Epithelial cell of esophagus (primary cell): Measurements from ENCODE around the gene ENAM.

Source experiments
- DNase-seq: peaks from one replicate; pipeline ENCODE4 v3.0.0; 2010; ENCODE audit warnings: low read depth
- H3K4me3 ChIP-seq: 2 replicates; pipeline ENCODE4 v1.5.1; 2011; ENCODE audit warnings: mild to moderate bottlenecking, low read length, control low read depth
- CTCF ChIP-seq: IDR thresholded peaks from 2 replicates; pipeline ENCODE4 v1.5.1; 2011; ENCODE audit warnings: low read depth, mild to moderate bottlenecking, low read length, control low read depth, inconsistent platforms; ENCODE audit not compliant: insufficient read depth; ENCODE audit errors: missing control alignments

Gene ENAM

DNA sequence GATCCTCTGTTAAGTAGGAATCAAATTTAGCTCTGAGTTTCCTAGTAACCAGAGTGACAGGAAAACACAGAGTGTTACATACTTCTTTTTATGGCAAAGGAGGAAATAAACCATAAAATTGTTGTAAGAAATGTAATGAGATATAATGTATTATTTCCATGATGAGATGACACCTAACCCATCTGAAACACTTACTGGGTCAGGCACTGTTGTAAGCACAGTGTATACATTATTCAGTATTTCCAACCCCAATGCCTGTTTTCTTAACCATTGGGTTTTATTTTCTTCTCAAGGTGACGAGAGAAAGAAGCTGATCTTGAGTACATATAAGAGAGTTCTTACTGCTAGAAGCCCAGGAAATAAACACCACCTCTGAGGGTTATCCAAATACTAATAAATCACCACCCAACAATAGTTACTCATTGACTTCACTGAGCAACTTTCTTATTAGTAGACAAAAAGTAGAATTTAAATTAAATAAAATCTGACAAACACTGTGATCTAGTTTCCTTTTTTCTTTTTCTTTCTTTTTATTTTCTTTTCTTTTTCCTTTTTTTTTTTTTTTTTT lies 4.2 kb upstream of the ENAM start:
- TF ChIP-seq CTCF, result no peak
- no peak for DNase-seq
- H3K4me3 ChIP-seq, result no peak overlapping the region

GRCh38 chr4:70627620-70628019 lies 924 bp upstream of the ENAM start:
- no peak overlapping the region for H3K4me3 ChIP-seq
- DNase-seq, result peak; percentile 17
- TF ChIP-seq CTCF, result no peak

DNA sequence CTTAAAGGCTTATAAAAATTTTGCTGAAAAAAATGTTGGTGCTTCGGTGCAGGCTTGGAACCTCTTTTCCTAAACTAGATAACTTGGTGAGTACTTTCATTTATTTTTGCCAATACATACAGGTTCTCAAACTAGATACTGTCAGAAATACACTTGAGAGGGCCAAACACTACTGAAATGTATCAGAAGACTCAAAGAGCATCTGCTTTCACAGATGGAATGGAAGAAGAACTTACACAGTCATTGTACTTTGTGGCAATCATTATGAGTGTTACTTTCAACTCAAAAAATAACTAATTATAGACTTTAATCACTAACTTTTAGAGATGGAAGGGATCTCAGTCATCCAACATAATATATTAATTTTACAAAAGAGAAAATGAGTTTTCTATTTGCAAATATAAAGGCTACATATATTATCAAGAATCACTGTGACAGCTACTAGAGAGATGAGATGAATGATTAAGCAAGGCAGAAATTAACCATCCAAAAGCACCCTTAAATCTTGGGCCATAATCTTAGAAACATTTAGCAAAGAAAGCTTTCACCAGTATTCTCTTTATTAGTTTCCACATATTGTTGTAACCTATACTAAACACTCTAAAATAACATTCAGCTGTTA lies 1.0 kb downstream of the ENAM start:
- H3K4me3 ChIP-seq, result no peak overlapping the region
- no peak for DNase-seq
- no peak for TF ChIP-seq CTCF

GRCh38 chr4:70630162-70630561 lies 1.6 kb downstream of the ENAM start:
- DNase-seq, result no peak
- TF ChIP-seq CTCF, result no peak

DNA sequence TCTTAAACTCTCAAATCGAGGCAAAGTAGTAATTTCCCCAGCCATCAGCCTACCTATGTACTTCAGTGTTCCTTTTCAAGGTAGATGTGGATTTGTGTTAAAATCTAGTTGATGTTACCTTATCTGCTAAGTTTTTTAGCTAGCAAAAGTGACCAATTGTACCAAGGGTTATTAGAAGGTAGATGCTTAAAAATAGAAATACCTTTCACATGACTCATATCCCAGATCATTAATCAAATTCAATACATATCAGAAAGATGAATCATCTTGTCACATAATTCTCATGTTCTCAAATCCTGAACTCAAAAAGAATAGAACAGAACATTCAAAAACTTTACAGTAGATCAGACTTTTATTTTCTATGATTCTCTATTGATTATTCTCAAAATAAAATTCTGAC lies 3.5 kb downstream of the ENAM start:
- peak; percentile 44 for DNase-seq
- no peak for TF ChIP-seq CTCF
- no peak overlapping the region for H3K4me3 ChIP-seq

More at GRCh38 chr4:70630162-70630561, 1.6 kb downstream of the ENAM start:
- H3K4me3 ChIP-seq, result no peak overlapping the region

- DNase-seq, result peak; percentile 20
- TF ChIP-seq CTCF, result no peak
- H3K4me3 ChIP-seq, result no peak overlapping the region
These were observed 5.9 kb downstream of the ENAM start for GRCh38 chr4:70634482-70634881.
